HepG2 (cell line): Measurements from ENCODE around the gene DDI2. TPM values are rescaled to one million over a fixed set of nuclear protein-coding genes. Genes with fewer than 3 reads are reported as not detected.

Experiments used
- ATAC-seq: fragments of 200-7000 bp; cut with Tn5 transposase; 3 replicates; pipeline ENCODE4 v1.9.1; 2020; ENCODE audit warnings: mild to moderate bottlenecking, moderate library complexity
- BruUV-seq: library from RNA; stranded (reverse); fragments of 400-500 nt; replicated peaks from 2 replicates; lab custom pipeline; 2021; lab: Mats Ljungman, UMichigan
- CTCF ChIA-PET: fragments of 300-600 bp; formaldehyde crosslinking; extraction: SDS; loops from one replicate; lab custom pipeline; 2021; ENCODE audit warnings: low total read pairs, inconsistent platforms, low intra/inter-chr PET ratio; lab: Yijun Ruan, JAX
- POLR2A ChIA-PET: fragments of 350-600 bp; sonication (Branson Sonifier 250); formaldehyde crosslinking; loops from one replicate; lab custom pipeline; 2020; ENCODE audit warnings: antibody characterized with exemption, inconsistent platforms; lab: Yijun Ruan, JAX
- DNase-seq: peaks from one replicate; pipeline ENCODE4 v3.0.0-alpha.2; 2015; ENCODE audit warnings: low spot score
- FAIRE-seq: peaks from 3 replicates; lab custom pipeline; 2011; peaks lifted over from hg19 to GRCh38; lab: Jason Lieb, UNC
- H2AFZ ChIP-seq: one replicate; pipeline ENCODE4 v1.6.1; 2011; ENCODE audit warnings: low read length, inconsistent platforms
- H3K27ac ChIP-seq: fragments of 300-600 bp; 3 replicates; pipeline ENCODE4 v1.8.0; 2011; ENCODE audit warnings: mixed run types, mild to moderate bottlenecking, mixed read lengths, low read length, inconsistent platforms; ENCODE audit not compliant: insufficient read depth; ENCODE audit errors: extremely low read length
- H3K27me3 ChIP-seq, 2 experiments: fragments of 200-600 bp in 1 of 2; 2 replicates in 1 of 2; 3 replicates in 1 of 2; pipeline versions ENCODE4 v1.6.0 to v1.8.0; 2011; ENCODE audit warnings: low read length in 2 of 2, mild to moderate bottlenecking in 2 of 2, moderate library complexity in 2 of 2, inconsistent platforms in 1 of 2; ENCODE audit not compliant: insufficient read depth in 2 of 2, control insufficient read depth in 1 of 2
- H3K36me3 ChIP-seq, 2 experiments: fragments of 200-600 bp in 1 of 2; replicated peaks in 1 of 2; 2 replicates in 1 of 2; 3 replicates in 1 of 2; pipeline versions ENCODE4 v1.5.1 to v1.8.0; 2011; ENCODE audit warnings: low read length in 2 of 2, inconsistent platforms in 1 of 2; ENCODE audit not compliant: insufficient read depth in 2 of 2, control insufficient read depth in 1 of 2
- H3K4me1 ChIP-seq: 2 replicates; pipeline ENCODE4 v1.5.1; 2012; ENCODE audit warnings: low read length, inconsistent platforms; ENCODE audit not compliant: insufficient read depth
- H3K4me2 ChIP-seq: 2 replicates; pipeline ENCODE4 v1.6.0; 2011; ENCODE audit warnings: low read depth, low read length, inconsistent platforms
- H3K4me3 ChIP-seq, 3 experiments: fragments of 200-600 bp in 1 of 3; sonication (generic), shearing (Covaris generic) in 1 of 3; replicated peaks in 1 of 3; 2 replicates each; pipeline ENCODE4 v1.5.1; 2011 to 2016; ENCODE audit warnings: low read length in 3 of 3, inconsistent platforms in 2 of 3, low read depth in 2 of 3, mild to moderate bottlenecking in 2 of 3, control low read depth in 1 of 3, mixed read lengths in 1 of 3; ENCODE audit not compliant: insufficient read depth in 1 of 3
- H3K79me2 ChIP-seq: one replicate; pipeline ENCODE4 v1.6.1; 2011; ENCODE audit warnings: low read length, inconsistent platforms; ENCODE audit not compliant: insufficient read depth
- H3K9ac ChIP-seq: 2 replicates; pipeline ENCODE4 v1.6.0; 2011; ENCODE audit warnings: mild to moderate bottlenecking, low read depth, low read length, inconsistent platforms; ENCODE audit not compliant: insufficient read depth
- H3K9me3 ChIP-seq: 2 replicates; pipeline ENCODE4 v1.5.1; 2012; ENCODE audit warnings: mild to moderate bottlenecking, low read length
- H4K20me1 ChIP-seq: 2 replicates; pipeline ENCODE4 v1.6.0; 2011; ENCODE audit warnings: inconsistent platforms, mild to moderate bottlenecking, low read length, moderate library complexity; ENCODE audit not compliant: insufficient read depth
- GRHL1 ChIP-seq: sonication (generic); formaldehyde crosslinking; conservative IDR thresholded peaks from 2 replicates; pipeline ENCODE4 v1.8.0; 2022; ENCODE audit warnings: missing genetic modification reagents
- IKZF1 ChIP-seq: fragments of 450-650 bp; IDR thresholded peaks from 2 replicates; pipeline ENCODE4 v1.7.1; 2016
- NR2F1 ChIP-seq, 2 experiments: fragments of 450-650 bp in 1 of 2; formaldehyde crosslinking in 1 of 2; IDR thresholded peaks; 2 replicates each; pipeline versions ENCODE4 v1.5.0 to v1.6.1; 2016 to 2020; ENCODE audit warnings: mild to moderate bottlenecking in 1 of 2, missing compliant biosample characterization in 1 of 2, missing genetic modification reagents in 1 of 2, moderate library complexity in 1 of 2
- RCOR2 ChIP-seq: IDR thresholded peaks from 2 replicates; pipeline ENCODE4 v1.6.1; 2016; ENCODE audit warnings: missing biosample characterization, missing genetic modification reagents
- SP5 ChIP-seq: IDR thresholded peaks from 2 replicates; pipeline ENCODE4 v1.6.1; 2016; ENCODE audit warnings: low read depth, borderline replicate concordance
- TAF15 ChIP-seq: fragments of 200-400 bp; formaldehyde crosslinking; IDR thresholded peaks from one replicate; pipeline ENCODE4 v1.6.1; 2018; ENCODE audit warnings: mild to moderate bottlenecking, low read depth, low read length; ENCODE audit not compliant: poor library complexity, severe bottlenecking
- ZBTB26 ChIP-seq: IDR thresholded peaks from 2 replicates; pipeline ENCODE4 v1.6.1; 2016; ENCODE audit warnings: missing compliant biosample characterization, missing genetic modification reagents, borderline replicate concordance
- ZNF207 ChIP-seq: fragments of 450-650 bp; IDR thresholded peaks from 2 replicates; pipeline ENCODE4 v1.6.1; 2016; ENCODE audit warnings: antibody characterized with exemption, borderline replicate concordance
- ZNF605 ChIP-seq: sonication (generic); formaldehyde crosslinking; IDR thresholded peaks from 2 replicates; pipeline ENCODE4 v1.8.0; 2022; ENCODE audit warnings: mild to moderate bottlenecking, missing genetic modification reagents
- WGBS: methylation state at CpG from one replicate; pipeline ENCODE4 v1.1.6; 2017; ENCODE audit warnings: low lambda C conversion rate; 5-methylcytosine and 5-hydroxymethylcytosine counted together
- in situ Hi-C: cut with HindIII; loops from 2 replicates; pipeline ENCODE4 v1.10.0; 2017; ENCODE audit warnings: low pct_unique_long_range_greater_than_20kb; ENCODE audit not compliant: extremely low pct_ligation_motif_present
- intact Hi-C: fragments of 100-400 bp; cut with micrococcal nuclease; formaldehyde crosslinking; loops from one replicate; pipeline ENCODE4 v1.10.0; 2022; ENCODE audit not compliant: unreplicated experiment
- polyA plus RNA-seq, 8 experiments: library from polyadenylated mRNA; depleted of rRNA in 3 of 8; stranded (reverse) in 7 of 8; unstranded in 1 of 8; fragments of >200 nt; fragmentation: Illumina TruSeq in 4 of 8; extraction: Trizol in 4 of 8; gene quantifications; 2 replicates each; pipeline versions ENCODE4 v1.2.1 to v1.2.3, GENCODE V29; 2011 to 2016; ENCODE audit warnings: low read depth in 4 of 8, missing spikeins in 1 of 8, mixed read lengths in 1 of 8; ENCODE audit not compliant: insufficient read depth in 1 of 8
- total RNA-seq, 5 experiments: library from RNA; depleted of rRNA; stranded (reverse); fragments of >200 nt; fragmentation: Illumina TruSeq; extraction: Trizol; gene quantifications; 2 replicates each; pipeline ENCODE4 v1.2.3, GENCODE V29; 2016; ENCODE audit warnings: low read depth in 1 of 5
- TF ChIP-seq, protein P1 (sequence below): sonication (generic); formaldehyde crosslinking; IDR thresholded peaks from 2 replicates; pipeline ENCODE4 v1.5.0; 2020; ENCODE audit warnings: mild to moderate bottlenecking, missing genetic modification reagents, borderline replicate concordance

DDI2 gene
- total and polyA plus RNA-seq, 2 of the 13 experiments (the other 11 are each of a cell fraction or from before 2014, with no cell fraction given), result 8.5 to 25.7 TPM

DNA sequence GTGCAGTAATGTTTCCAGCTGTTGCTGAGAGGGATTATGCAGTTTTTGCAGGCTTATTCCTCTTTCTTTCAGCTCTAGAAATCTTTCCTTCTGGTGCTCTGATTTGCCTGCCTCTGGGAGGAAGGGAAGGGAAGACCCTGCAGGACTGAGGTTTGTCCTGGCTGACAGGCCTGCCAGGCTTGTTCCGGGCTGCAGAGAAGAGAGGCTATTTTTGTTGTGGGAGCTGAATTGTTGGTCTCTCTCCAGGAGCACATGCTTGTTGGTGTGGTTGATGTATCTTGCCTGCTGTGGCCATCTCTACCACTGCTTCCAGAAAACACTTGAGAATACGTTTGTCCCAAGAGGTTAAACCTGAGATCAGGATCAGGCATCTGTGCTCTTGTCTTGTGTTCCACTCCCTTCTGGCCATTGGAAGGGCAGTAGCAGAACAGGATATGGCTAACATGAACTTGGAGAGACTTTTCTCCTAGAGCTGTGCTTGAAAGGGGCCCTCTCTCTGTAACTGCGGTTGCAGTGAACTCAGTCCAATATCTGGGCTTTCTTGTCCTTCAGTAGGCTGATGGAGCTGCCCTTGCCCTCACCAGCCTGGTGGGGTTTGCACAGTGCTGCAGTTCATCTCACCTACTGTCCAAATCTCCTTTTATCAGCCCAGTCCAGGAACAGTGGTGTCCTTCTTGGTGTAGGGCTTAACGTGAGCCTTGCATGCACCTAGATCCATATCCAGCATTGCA is 97.3 kb downstream of the DDI2 start:
- 92% methylated on average over 3 of the region's 4 CpGs for WGBS
- no peaks in the 10 kb centered on the region for H3K9me3 ChIP-seq
- in situ Hi-C loops (no loop called here), intact Hi-C loops (no loop called here)
- H3K27ac ChIP-seq, result no peak overlapping the region
- no peak overlapping the region for H3K4me2 ChIP-seq
- no peaks in the 10 kb centered on the region for H4K20me1 ChIP-seq
- no peak for DNase-seq
- ATAC-seq, result no peak
- no peaks in the 10 kb centered on the region for H3K27me3 ChIP-seq
- no peak overlapping the region for H3K9ac ChIP-seq
- FAIRE-seq, result no peak
- H3K4me3 ChIP-seq, result no peak overlapping the region
- BruUV-seq, result no TSS peak
- H2AFZ ChIP-seq, result no peak overlapping the region
- H3K4me1 ChIP-seq, result peaks cover 12% of the 10 kb centered on the region; the same call in 1 of the 2 replicates
- H3K79me2 ChIP-seq, result no peaks in the 10 kb centered on the region
- CTCF ChIA-PET, result no interaction called here
- H3K36me3 ChIP-seq, result peaks cover 17 to 32% of the 10 kb centered on the region in 2 experiments
- POLR2A ChIA-PET, result no interaction called here
- TF ChIP-seq ZBTB26 (CRISPR knock-in tag), result no peak
- TF ChIP-seq SP5 (CRISPR knock-in tag), result no peak
- TF ChIP-seq, protein P1, sequence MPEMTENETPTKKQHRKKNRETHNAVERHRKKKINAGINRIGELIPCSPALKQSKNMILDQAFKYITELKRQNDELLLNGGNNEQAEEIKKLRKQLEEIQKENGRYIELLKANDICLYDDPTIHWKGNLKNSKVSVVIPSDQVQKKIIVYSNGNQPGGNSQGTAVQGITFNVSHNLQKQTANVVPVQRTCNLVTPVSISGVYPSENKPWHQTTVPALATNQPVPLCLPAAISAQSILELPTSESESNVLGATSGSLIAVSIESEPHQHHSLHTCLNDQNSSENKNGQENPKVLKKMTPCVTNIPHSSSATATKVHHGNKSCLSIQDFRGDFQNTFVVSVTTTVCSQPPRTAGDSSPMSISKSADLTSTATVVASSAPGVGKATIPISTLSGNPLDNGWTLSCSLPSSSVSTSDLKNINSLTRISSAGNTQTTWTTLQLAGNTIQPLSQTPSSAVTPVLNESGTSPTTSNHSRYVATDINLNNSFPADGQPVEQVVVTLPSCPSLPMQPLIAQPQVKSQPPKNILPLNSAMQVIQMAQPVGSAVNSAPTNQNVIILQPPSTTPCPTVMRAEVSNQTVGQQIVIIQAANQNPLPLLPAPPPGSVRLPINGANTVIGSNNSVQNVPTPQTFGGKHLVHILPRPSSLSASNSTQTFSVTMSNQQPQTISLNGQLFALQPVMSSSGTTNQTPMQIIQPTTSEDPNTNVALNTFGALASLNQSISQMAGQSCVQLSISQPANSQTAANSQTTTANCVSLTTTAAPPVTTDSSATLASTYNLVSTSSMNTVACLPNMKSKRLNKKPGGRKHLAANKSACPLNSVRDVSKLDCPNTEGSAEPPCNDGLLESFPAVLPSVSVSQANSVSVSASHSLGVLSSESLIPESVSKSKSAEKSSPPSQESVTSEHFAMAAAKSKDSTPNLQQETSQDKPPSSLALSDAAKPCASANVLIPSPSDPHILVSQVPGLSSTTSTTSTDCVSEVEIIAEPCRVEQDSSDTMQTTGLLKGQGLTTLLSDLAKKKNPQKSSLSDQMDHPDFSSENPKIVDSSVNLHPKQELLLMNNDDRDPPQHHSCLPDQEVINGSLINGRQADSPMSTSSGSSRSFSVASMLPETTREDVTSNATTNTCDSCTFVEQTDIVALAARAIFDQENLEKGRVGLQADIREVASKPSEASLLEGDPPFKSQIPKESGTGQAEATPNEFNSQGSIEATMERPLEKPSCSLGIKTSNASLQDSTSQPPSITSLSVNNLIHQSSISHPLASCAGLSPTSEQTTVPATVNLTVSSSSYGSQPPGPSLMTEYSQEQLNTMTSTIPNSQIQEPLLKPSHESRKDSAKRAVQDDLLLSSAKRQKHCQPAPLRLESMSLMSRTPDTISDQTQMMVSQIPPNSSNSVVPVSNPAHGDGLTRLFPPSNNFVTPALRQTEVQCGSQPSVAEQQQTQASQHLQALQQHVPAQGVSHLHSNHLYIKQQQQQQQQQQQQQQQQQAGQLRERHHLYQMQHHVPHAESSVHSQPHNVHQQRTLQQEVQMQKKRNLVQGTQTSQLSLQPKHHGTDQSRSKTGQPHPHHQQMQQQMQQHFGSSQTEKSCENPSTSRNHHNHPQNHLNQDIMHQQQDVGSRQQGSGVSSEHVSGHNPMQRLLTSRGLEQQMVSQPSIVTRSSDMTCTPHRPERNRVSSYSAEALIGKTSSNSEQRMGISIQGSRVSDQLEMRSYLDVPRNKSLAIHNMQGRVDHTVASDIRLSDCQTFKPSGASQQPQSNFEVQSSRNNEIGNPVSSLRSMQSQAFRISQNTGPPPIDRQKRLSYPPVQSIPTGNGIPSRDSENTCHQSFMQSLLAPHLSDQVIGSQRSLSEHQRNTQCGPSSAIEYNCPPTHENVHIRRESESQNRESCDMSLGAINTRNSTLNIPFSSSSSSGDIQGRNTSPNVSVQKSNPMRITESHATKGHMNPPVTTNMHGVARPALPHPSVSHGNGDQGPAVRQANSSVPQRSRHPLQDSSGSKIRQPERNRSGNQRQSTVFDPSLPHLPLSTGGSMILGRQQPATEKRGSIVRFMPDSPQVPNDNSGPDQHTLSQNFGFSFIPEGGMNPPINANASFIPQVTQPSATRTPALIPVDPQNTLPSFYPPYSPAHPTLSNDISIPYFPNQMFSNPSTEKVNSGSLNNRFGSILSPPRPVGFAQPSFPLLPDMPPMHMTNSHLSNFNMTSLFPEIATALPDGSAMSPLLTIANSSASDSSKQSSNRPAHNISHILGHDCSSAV (CRISPR knock-in tag), result no peak
- no peak for TF ChIP-seq RCOR2 (CRISPR knock-in tag)
- no peak for TF ChIP-seq ZNF207
- no peak for TF ChIP-seq NR2F1 (CRISPR knock-in tag; IDR thresholded peaks at IDR 0.05)
- no peak for TF ChIP-seq TAF15
- TF ChIP-seq ZNF605 (CRISPR knock-in tag), result no peak
- no peak for TF ChIP-seq GRHL1
- no peak for TF ChIP-seq IKZF1
